SU-DHL-6 (cell line): ENCODE data around the gene FGFR2.

ENCODE experiments used
- EZH2phosphoT487 ChIP-seq: fragments of 200-600 bp; sonication (generic), shearing (Covaris generic); conservative IDR thresholded peaks from 2 replicates; pipeline ENCODE4 v1.6.1; 2018; ENCODE audit warnings: mild to moderate bottlenecking, antibody characterized with exemption, low read length, moderate library complexity, mixed read lengths
- TF ChIP-seq, protein P1 (sequence below): fragments of 200-600 bp; sonication (generic); IDR thresholded peaks from one replicate; pipeline ENCODE4 v1.5.1; 2017; ENCODE audit warnings: antibody characterized with exemption, mild to moderate bottlenecking, low read length, moderate library complexity; ENCODE audit not compliant: insufficient read depth, poor library complexity, severe bottlenecking

DNA sequence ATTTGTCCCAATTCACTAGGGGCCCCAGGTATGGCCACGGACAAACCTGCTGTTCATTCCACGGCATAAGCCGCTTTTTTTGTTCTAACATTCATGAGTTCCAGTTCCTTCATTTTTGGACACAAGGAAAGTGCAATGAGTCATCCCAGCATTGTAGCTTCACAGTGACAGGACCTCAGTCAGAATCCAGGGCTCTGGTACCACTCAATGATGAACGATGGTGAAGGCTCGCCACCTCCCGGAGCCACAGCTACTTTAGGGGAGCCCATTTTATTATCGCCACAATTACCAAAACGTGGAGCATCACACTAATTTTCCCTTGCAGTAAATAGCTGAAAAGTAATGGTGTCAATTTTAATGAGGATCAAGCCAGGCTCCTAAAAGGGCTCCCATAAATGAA is 62.9 kb downstream of the FGFR2 start:
- TF ChIP-seq, protein P1, sequence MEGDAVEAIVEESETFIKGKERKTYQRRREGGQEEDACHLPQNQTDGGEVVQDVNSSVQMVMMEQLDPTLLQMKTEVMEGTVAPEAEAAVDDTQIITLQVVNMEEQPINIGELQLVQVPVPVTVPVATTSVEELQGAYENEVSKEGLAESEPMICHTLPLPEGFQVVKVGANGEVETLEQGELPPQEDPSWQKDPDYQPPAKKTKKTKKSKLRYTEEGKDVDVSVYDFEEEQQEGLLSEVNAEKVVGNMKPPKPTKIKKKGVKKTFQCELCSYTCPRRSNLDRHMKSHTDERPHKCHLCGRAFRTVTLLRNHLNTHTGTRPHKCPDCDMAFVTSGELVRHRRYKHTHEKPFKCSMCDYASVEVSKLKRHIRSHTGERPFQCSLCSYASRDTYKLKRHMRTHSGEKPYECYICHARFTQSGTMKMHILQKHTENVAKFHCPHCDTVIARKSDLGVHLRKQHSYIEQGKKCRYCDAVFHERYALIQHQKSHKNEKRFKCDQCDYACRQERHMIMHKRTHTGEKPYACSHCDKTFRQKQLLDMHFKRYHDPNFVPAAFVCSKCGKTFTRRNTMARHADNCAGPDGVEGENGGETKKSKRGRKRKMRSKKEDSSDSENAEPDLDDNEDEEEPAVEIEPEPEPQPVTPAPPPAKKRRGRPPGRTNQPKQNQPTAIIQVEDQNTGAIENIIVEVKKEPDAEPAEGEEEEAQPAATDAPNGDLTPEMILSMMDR, result no peak
- no peak for TF ChIP-seq EZH2phosphoT487
